Activated CD8-positive, alpha-beta memory T cell treated with anti-CD3 and anti-CD28 coated beads for 48 hours (primary cell): ENCODE data around the gene ADAM12.
"Not testable (repeated sequence)": the region's sequence is repeated elsewhere in the genome, so short reads cannot be mapped to it uniquely, and the experiment has no call there.

Source experiments
- DNase-seq, 3 experiments: peaks; one replicate each; pipeline ENCODE4 v3.0.0-alpha.2; 2020; ENCODE audit warnings: low read depth in 2 of 3, low spot score in 2 of 3

Gene ADAM12

GRCh38 chr10:126374435-126374834 lies 13.8 kb downstream of the ADAM12 start:
- no peak for DNase-seq

- no peak for DNase-seq
These were observed 14.3 kb downstream of the ADAM12 start for GRCh38 chr10:126373972-126374371.

- DNase-seq = no peak
These were observed 15.1 kb downstream of the ADAM12 start for GRCh38 chr10:126373147-126373546.

GRCh38 chr10:126372396-126372795 lies 15.9 kb downstream of the ADAM12 start:
- DNase-seq = no peak

- no peak for DNase-seq
These were observed 19.1 kb downstream of the ADAM12 start for GRCh38 chr10:126369125-126369710.

- DNase-seq = no peak
These were observed 31.1 kb downstream of the ADAM12 start for GRCh38 chr10:126357169-126357568.

GRCh38 chr10:126353666-126354065 lies 34.6 kb downstream of the ADAM12 start:
- no peak for DNase-seq

GRCh38 chr10:126352453-126352852 lies 35.8 kb downstream of the ADAM12 start:
- no peak for DNase-seq

- DNase-seq = no peak
These were observed 37.3 kb downstream of the ADAM12 start for GRCh38 chr10:126351021-126351420.

- DNase-seq = no peak
These were observed 37.9 kb downstream of the ADAM12 start for GRCh38 chr10:126350216-126350992.

- no peak for DNase-seq
These were observed 38.6 kb downstream of the ADAM12 start for GRCh38 chr10:126349676-126350075.

- DNase-seq = no peak
These were observed 39.2 kb downstream of the ADAM12 start for GRCh38 chr10:126349101-126349500.

- DNase-seq = not testable (repeated sequence)
These were observed 44.8 kb downstream of the ADAM12 start for GRCh38 chr10:126343496-126343895.

- DNase-seq = no peak
These were observed 45.6 kb downstream of the ADAM12 start for GRCh38 chr10:126342680-126343079.

- no peak for DNase-seq
These were observed 46.8 kb downstream of the ADAM12 start for GRCh38 chr10:126341491-126341890.

- no peak for DNase-seq
These were observed 50.9 kb downstream of the ADAM12 start for GRCh38 chr10:126337251-126337810.

GRCh38 chr10:126336801-126337200 lies 51.5 kb downstream of the ADAM12 start:
- DNase-seq = no peak

- DNase-seq = no peak
These were observed 54.0 kb downstream of the ADAM12 start for GRCh38 chr10:126334272-126334671.

GRCh38 chr10:126332576-126332975 lies 55.7 kb downstream of the ADAM12 start:
- no peak for DNase-seq

GRCh38 chr10:126331101-126331500 lies 57.2 kb downstream of the ADAM12 start:
- no peak for DNase-seq

- no peak for DNase-seq
These were observed 63.5 kb downstream of the ADAM12 start for GRCh38 chr10:126324826-126325225.

GRCh38 chr10:126321440-126321839 lies 66.8 kb downstream of the ADAM12 start:
- DNase-seq = no peak
